HUDEP-2 (cell line): ENCODE data around the gene OR4X2.
"Not testable (repeated sequence)": the region's sequence is repeated elsewhere in the genome, so short reads cannot be mapped to it uniquely, and the experiment has no call there.

ENCODE experiments used
- DNase-seq, 76 experiments: peaks; one replicate each; lab custom pipeline; 2025; ENCODE audit not compliant: unreplicated experiment in 76 of 76; lab: John Stamatoyannopoulos, UW

The OR4X2 gene, protein sequence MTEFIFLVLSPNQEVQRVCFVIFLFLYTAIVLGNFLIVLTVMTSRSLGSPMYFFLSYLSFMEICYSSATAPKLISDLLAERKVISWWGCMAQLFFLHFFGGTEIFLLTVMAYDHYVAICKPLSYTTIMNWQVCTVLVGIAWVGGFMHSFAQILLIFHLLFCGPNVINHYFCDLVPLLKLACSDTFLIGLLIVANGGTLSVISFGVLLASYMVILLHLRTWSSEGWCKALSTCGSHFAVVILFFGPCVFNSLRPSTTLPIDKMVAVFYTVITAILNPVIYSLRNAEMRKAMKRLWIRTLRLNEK

DNA sequence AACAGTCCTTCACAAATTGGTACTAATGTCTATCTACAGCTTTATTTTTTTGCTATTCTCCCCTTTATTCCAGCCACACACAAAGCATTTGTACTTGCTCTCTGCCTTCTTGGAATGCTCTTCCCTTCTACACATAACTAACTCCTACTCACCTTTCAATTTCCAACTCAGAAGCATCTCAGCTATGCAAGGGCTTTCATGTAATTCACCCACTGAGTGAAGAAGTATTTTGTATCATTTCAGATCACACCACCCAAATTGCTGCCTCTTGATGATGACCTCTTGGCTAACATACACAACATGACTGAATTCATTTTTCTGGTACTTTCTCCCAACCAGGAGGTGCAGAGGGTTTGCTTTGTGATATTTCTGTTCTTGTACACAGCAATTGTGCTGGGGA, at the start of gene OR4X2:
Gene OR4X2 (plus strand): TSS at position 301 of the 400 bp plus-strand sequence. CDS start 0 bp downstream, at position 301.
- DNase-seq = no peak

GRCh38 chr11:48207881-48208280, 37.0 kb upstream of the OR4X2 start:
- no peak for DNase-seq

DNA sequence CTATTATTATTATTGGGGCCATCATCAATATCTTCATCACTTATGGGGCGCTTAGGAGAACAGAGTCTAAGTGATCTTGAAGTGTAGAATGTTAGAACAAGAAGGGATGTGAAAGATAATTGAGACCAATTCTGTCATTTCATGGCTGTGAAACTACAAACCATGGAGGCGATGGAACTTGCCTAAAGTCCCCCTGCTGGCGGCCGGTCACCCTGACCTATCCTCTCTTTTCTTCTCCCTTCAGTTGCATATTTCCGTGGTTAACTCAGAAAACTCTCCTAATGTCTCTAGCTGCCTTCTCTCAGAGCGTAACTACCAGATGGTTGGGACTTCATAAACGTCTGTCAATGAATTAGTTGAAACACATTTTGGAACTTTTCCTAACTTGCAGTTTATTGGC, 34.9 kb upstream of the OR4X2 start:
- no peak for DNase-seq

DNA sequence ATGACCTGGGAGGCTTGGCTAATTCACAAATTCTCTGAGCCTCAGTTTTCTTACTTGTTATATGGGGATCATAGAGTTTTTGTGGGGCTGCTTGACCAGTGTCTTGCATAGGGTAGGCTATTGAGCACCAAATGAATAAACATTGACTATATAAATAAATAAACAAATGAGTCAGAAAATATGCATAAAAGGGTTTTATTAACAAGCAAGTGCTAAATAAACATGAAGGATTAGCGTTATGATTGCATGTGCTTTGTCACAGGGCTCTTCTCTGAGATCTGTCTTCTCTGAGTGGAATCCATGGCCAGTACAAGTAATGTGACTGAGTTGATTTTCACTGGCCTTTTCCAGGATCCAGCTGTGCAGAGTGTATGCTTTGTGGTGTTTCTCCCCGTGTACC, 28.4 kb upstream of the OR4X2 start, which contains the start of gene OR4B1:
Gene OR4B1 (plus strand): TSS at position 301 of the 400 bp plus-strand sequence. CDS start 0 bp downstream, at position 301.
- DNase-seq = no peak

- no peak for DNase-seq
Measured at GRCh38 chr11:48228761-48229160, 16.1 kb upstream of the OR4X2 start.

GRCh38 chr11:48230057-48230456, 14.8 kb upstream of the OR4X2 start:
- DNase-seq = not testable (repeated sequence)

DNA sequence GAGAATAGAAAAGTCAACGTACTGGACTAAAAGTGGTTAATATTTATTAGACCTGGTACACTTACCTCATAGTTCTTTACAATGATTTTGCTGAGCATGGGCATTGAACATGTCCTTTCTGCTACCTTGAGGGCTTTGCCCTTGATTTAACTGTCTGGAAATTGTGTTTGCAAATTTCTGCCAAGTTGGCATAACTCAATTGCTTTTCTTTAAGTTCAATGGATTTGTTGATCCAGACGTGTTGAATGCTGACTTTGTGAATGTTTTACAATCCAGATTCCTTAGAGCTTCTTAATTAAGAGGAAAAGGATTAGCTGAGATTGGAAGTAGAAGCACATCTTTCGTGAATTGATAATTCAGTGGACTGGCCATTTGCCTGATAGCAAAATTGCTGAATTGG, 7.2 kb upstream of the OR4X2 start:
- DNase-seq = no peak

DNA sequence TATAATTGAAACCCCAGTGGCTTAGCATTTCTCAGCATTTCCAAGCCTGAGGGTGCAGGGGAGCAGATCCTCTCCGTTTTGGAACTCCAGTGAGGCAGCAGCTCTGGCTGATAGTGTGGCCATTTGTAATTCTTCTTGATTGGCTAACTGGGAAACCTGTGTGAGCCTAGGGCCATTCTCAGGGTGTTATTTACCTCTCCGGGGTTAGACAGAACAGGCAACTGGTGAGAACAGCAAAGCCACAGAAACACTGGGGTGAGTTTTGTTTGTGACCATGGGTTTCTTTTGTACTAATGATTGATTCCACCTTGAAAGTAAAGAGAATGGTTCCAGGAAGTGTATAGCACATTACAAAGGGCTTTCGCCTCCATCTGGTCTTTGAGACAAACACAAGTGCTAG, 2.4 kb upstream of the OR4X2 start:
- no peak for DNase-seq

DNA sequence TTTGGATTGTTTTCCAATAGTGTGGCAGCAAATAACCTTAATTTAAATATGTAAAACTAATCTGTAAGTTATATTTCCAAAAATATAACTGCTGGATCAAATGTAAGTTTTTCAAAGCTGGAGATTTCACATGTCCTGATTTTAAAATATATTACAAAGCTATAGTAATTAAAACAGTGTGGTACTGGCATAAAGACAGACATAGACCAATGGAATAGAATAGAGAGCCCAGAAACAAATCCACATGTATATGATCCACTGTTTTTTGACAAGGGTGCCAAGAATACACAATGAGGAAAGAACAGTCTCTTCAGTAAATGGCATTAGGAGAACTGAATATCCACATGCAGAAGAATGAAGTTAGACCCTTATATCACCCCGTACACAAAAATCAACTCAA, 4.0 kb downstream of the OR4X2 start:
- DNase-seq = no peak

- DNase-seq = no peak
Measured at GRCh38 chr11:48261600-48261999, 16.7 kb downstream of the OR4X2 start.

GRCh38 chr11:48263423-48263911, 18.6 kb downstream of the OR4X2 start, which contains the start of gene OR4X1:
TSS of gene OR4X1 (plus strand) at chr11:48263861. CDS start at chr11:48263861, 0 bp downstream.
- DNase-seq = no peak

- DNase-seq = no peak
Measured at GRCh38 chr11:48270621-48271020, 25.7 kb downstream of the OR4X2 start.

- no peak for DNase-seq
Measured at GRCh38 chr11:48272606-48273005, 27.7 kb downstream of the OR4X2 start.
